Tibial nerve (tissue), 3 donors: Measurements from ENCODE around the gene HRAS.

Experiments
- CTCF ChIP-seq, 5 experiments: fragments of 200-600 bp in 3 of 5; fragments of 450-650 bp in 2 of 5; sonication (generic) in 3 of 5; IDR thresholded peaks; one replicate each; pipeline ENCODE4 v1.5.1; 2016 to 2019; ENCODE audit warnings: antibody characterized with exemption in 5 of 5, mild to moderate bottlenecking in 3 of 5, moderate library complexity in 2 of 5
- POLR2A ChIP-seq, 2 donors: fragments of 450-650 bp; IDR thresholded peaks; one replicate each; pipeline ENCODE4 v1.6.1; 2017; ENCODE audit warnings: antibody characterized with exemption in 2 of 2, mild to moderate bottlenecking in 2 of 2, moderate library complexity in 2 of 2

GRCh38 chr11:528815-529727 lies 6.3 kb downstream of the HRAS start:
- TF ChIP-seq POLR2A (IDR thresholded peaks at IDR 0.05), result no peak
- TF ChIP-seq CTCF (IDR thresholded peaks at IDR 0.05), result no peak
